GM19238 (cell line): ENCODE results near the gene PANX1.
A peak's percentile ranks its signal among the peaks of the same experiment; 100 is the strongest.
"Not testable (repeated sequence)": the region's sequence is repeated elsewhere in the genome, so short reads cannot be mapped to it uniquely, and the experiment has no call there.

Source experiments
- DNase-seq: peaks from one replicate; pipeline ENCODE4 v3.0.0; 2011; ENCODE audit warnings: low spot score; ENCODE audit not compliant: insufficient read length

PANX1 gene

DNA sequence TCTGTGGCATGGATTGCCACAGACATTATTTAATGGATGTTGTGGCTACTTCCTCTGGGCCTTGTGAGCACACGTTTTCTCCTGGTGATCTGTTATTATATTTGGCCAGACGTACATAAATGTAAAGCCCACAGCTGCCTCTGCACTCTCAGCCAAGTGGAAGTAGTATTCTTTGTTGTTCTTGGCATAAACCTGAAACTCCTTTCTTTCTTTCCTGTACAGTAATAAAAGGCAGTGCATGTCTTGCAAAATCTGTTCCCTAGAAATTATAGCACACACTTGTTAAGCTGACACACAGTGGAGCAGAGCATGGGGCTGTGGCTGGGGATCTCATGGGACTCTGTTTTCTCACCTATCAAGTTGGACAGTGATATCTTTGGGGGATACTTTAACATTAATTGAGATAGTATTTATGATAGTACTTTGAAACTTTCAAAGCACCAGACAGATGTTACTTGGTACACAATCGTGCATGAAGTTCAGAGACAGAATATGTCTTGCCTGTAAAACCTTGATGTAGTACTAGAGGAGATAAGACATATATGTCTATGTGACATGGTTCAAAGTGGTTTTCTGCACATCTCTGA lies 20.9 kb downstream of the PANX1 start:
- no peak for DNase-seq

GRCh38 chr11:94150056-94150455 lies 21.4 kb downstream of the PANX1 start:
- DNase-seq = no peak

GRCh38 chr11:94150704-94151685 lies 22.4 kb downstream of the PANX1 start:
- DNase-seq = no peak

DNA sequence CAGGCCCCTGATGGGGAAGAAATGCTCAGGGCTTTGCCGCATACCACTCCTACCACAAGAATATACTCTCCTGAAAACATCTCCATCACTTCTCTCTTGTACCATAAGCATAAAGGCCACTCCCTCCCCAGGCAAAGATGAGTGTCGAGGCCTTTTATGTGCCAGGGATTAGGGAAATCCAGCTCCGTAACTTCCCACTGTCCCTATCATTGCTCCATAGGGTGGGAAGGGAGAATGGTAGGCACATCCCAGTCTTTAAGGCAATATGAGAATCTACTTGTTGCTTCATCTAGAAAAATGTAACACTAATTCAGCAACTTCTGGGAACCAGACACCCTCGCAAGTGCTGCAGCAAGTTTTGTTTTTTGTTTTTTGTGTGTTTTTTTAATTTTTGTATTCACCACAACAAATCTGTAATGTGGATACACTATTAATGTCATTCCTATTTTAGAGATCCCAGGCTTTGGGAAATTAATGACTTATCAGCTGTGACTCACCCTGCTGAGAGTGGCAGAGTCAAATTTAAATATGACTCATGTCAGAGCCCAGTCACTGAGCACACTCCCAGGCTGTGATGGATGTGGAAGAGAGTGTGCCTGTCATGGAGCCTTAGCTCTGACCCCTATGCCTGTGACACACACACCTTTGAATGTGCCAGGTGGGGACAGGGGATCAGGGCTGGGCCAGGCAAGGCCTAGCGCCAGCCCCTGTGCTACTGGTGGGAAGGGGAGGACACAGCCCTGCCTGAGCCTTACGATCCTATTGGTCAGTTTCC lies 23.4 kb downstream of the PANX1 start:
- no peak for DNase-seq

- DNase-seq = no peak
Observed at GRCh38 chr11:94152678-94153065, 24.0 kb downstream of the PANX1 start.

DNA sequence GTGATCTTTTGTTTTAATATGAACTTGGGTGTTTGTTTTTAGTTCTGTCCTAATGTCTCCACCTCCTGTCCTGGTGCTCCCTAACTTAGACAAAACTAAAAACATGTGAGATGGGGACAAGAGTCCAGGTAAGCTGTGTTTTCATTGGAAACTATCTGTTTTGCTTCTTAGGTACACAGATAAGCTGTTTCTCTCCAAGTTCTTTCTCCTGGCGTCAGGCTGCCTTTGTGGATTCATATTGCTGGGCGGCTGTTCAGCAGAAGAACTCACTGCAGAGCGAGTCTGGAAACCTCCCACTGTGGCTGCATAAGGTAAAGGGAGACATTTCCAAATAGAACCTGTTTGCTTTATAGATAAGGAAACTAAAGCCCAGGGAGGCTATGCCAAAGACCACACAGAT lies 24.7 kb downstream of the PANX1 start:
- no peak for DNase-seq

GRCh38 chr11:94154095-94154856 lies 25.6 kb downstream of the PANX1 start:
- DNase-seq = no peak

DNA sequence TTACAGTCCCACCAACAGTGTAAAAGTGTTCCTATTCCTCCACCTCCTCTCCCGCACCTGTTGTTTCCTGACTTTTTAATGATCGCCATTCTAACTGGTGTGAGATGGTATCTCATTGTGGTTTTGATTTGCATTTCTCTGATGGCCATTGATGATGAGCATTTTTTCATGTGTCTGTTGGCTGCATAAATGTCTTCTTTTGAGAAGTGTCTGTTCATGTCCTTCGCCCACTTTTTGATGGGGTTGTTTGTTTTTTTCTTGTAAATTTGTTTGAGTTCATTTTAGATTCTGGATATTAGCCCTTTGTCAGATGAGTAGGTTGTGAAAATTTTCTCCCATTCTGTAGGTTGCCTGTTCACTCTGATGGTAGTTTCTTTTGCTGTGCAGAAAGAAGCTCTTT lies 28.7 kb downstream of the PANX1 start:
- DNase-seq = not testable (repeated sequence)

- no peak for DNase-seq
Observed at GRCh38 chr11:94168882-94169281, 40.2 kb downstream of the PANX1 start.

GRCh38 chr11:94169516-94169915 lies 40.9 kb downstream of the PANX1 start:
- DNase-seq = no peak

DNA sequence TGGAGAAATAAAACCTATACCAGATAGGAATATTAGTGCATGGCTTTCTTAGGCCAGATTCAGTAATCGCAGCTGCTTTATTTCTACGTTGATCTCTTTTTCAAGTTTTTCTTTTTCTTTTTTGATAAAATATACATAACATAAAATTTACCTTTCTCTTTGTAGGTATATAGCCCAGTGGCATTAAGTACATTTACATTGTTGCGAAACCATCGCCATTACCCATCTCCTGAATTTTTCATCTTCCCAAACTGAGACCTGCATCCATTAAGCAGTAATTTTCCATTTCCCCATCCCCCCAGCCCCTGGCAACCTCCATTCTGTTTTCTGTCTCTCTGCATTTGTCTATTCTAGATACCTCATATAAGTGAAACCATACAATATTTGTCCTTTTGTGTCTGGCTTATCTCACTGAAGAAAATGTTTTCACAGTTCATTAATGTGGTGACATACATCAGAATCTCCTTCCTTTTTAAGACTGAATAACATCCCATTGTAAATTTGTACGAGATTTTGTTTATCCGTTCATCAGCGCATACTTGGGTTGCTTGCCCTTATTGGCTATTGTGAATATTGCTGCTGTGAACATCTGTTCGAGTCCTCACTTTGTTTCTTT lies 41.4 kb downstream of the PANX1 start:
- no peak for DNase-seq

DNA sequence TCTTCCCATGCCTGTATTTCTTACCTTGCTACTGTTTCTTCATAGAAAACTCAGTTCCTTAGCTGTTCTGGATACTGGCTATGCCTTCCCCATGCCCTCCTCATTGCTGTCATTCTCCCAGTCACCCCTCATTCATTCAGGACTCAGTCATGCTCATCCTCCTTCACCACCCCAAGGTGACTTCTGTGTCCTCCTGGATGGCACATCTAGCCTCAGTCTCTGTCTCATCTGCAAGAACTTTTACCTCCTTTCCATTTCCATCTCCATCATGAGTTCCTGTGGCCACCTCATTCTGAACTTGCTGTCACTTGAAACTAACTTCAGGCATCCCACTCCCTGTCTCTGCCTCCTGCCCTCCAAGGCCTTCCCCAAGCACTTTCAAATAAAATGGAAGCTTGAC lies 42.3 kb downstream of the PANX1 start:
- no peak for DNase-seq

GRCh38 chr11:94171693-94172440 lies 43.2 kb downstream of the PANX1 start:
- DNase-seq = peak; percentile 23

- DNase-seq = no peak
Observed at GRCh38 chr11:94175535-94175934, 46.9 kb downstream of the PANX1 start.

GRCh38 chr11:94178331-94178730 lies 49.7 kb downstream of the PANX1 start:
- DNase-seq = no peak

DNA sequence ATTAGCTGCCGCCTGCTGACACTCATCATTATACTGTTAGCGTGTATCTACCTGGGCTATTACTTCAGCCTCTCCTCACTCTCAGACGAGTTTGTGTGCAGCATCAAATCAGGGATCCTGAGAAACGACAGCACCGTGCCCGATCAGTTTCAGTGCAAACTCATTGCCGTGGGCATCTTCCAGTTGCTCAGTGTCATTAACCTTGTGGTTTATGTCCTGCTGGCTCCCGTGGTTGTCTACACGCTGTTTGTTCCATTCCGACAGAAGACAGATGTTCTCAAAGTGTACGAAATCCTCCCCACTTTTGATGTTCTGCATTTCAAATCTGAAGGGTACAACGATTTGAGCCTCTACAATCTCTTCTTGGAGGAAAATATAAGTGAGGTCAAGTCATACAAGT lies 51.1 kb downstream of the PANX1 start:
- no peak for DNase-seq

GRCh38 chr11:94181526-94181925 lies 52.9 kb downstream of the PANX1 start:
- DNase-seq = no peak

- DNase-seq = no peak
Observed at GRCh38 chr11:94181943-94182342, 53.3 kb downstream of the PANX1 start.

- DNase-seq = no peak
Observed at GRCh38 chr11:94183251-94183885, 54.7 kb downstream of the PANX1 start.

DNA sequence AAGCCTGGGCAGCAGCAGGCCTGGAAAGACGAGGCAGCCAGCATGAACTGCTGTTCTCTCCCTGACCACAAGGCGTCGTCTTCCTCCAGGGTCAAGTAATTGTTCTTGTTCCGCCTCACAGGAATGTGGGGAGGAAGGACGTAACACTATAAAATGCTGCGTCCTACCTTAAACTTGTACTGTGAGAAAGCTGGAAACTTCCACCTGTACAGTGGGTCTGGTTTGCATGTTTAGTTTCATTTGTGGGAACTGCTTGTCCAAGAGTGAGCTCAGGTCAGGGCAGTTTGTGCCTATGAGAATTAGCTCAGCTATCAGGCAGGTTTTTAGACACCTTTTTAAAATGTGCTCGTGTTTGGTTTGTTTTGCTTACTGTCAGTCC lies 55.2 kb downstream of the PANX1 start:
- peak; percentile 13 for DNase-seq
